K562 (cell line): Measurements from ENCODE around the gene TBC1D2. TPM values are rescaled to one million over a fixed set of nuclear protein-coding genes. Genes with fewer than 3 reads are reported as not detected.

Experiments
- ATAC-seq: fragments of 200-7000 bp; cut with Tn5 transposase; 3 replicates; pipeline ENCODE4 v1.9.1; 2020; ENCODE audit warnings: moderate library complexity
- BruUV-seq: library from RNA; stranded (reverse); fragments of 400-500 nt; replicated peaks from 2 replicates; lab custom pipeline; 2021; lab: Mats Ljungman, UMichigan
- CTCF ChIA-PET: fragments of 300-600 bp; formaldehyde crosslinking; extraction: SDS; loops from one replicate; lab custom pipeline; 2021; ENCODE audit warnings: low intra/inter-chr PET ratio; lab: Yijun Ruan, JAX
- POLR2A ChIA-PET: fragments of 300-600, 350-650 bp; sonication (Branson Sonifier 250); formaldehyde crosslinking; extraction: SDS; loops from one replicate; lab custom pipeline; 2021; ENCODE audit warnings: antibody characterized with exemption, inconsistent platforms; lab: Yijun Ruan, JAX
- DNase-seq, 4 experiments: peaks; one replicate each; pipeline versions ENCODE4 v3.0.0 to v3.0.0-alpha.2; 2011 to 2018; ENCODE audit warnings: low spot score in 3 of 4, mixed read lengths in 3 of 4; ENCODE audit errors: extremely low read depth in 1 of 4
- FAIRE-seq: peaks from 2 replicates; lab custom pipeline; 2011; peaks lifted over from hg19 to GRCh38; lab: Jason Lieb, UNC
- H2AFZ ChIP-seq: 2 replicates; pipeline ENCODE4 v1.6.0; 2011; ENCODE audit warnings: low read depth, low read length, control low read depth, inconsistent platforms
- H3K27ac ChIP-seq: fragments of 200-600 bp; 3 replicates; pipeline ENCODE4 v1.8.0; 2011; ENCODE audit warnings: low read depth, mild to moderate bottlenecking, control low read depth, inconsistent platforms, low read length, moderate library complexity, mixed read lengths; ENCODE audit errors: extremely low read depth
- H3K27me3 ChIP-seq, 2 experiments: fragments of 300-600 bp in 1 of 2; 2 replicates in 1 of 2; 3 replicates in 1 of 2; pipeline versions ENCODE4 v1.6.0 to v1.8.0; 2011; ENCODE audit warnings: inconsistent platforms in 2 of 2, low read length in 2 of 2, mild to moderate bottlenecking in 1 of 2, mixed read lengths in 1 of 2, moderate library complexity in 1 of 2; ENCODE audit not compliant: control insufficient read depth in 2 of 2, insufficient read depth in 2 of 2
- H3K36me3 ChIP-seq: fragments of 300-600 bp; 3 replicates; pipeline ENCODE4 v1.8.0; 2011; ENCODE audit warnings: mild to moderate bottlenecking, low read length, inconsistent platforms; ENCODE audit not compliant: control insufficient read depth, insufficient read depth
- H3K4me1 ChIP-seq, 2 experiments: fragments of 200-600 bp in 1 of 2; replicated peaks in 1 of 2; 2 replicates in 1 of 2; 3 replicates in 1 of 2; pipeline versions ENCODE4 v1.5.1 to v1.8.0; 2011; ENCODE audit warnings: inconsistent platforms in 2 of 2, low read length in 2 of 2, mild to moderate bottlenecking in 1 of 2, mixed read lengths in 1 of 2, moderate library complexity in 1 of 2; ENCODE audit not compliant: control insufficient read depth in 2 of 2, insufficient read depth in 2 of 2
- H3K4me2 ChIP-seq: 2 replicates; pipeline ENCODE4 v1.6.1; 2011; ENCODE audit warnings: low read length, control low read depth, inconsistent platforms, mixed read lengths; ENCODE audit not compliant: insufficient read depth
- H3K4me3 ChIP-seq: fragments of 200-600 bp; sonication (generic), shearing (Covaris generic); 2 replicates; pipeline ENCODE4 v1.5.1; 2016; ENCODE audit warnings: control low read depth, inconsistent platforms
- H3K79me2 ChIP-seq: fragments of 200-600 bp; 3 replicates; pipeline ENCODE4 v1.8.0; 2011; ENCODE audit warnings: low read length, inconsistent platforms; ENCODE audit not compliant: control insufficient read depth, insufficient read depth
- H3K9ac ChIP-seq, 2 experiments: 2 replicates each; pipeline versions ENCODE4 v1.6.0 to v1.6.1; 2011; ENCODE audit warnings: low read depth in 2 of 2, low read length in 2 of 2, control low read depth in 1 of 2, inconsistent platforms in 1 of 2, mild to moderate bottlenecking in 1 of 2, mixed read lengths in 1 of 2; ENCODE audit not compliant: insufficient read depth in 1 of 2
- H3K9me1 ChIP-seq: one replicate; pipeline ENCODE4 v1.6.0; 2011; ENCODE audit warnings: inconsistent platforms, mild to moderate bottlenecking, low read length, moderate library complexity; ENCODE audit not compliant: control insufficient read depth, insufficient read depth
- H3K9me3 ChIP-seq: replicated peaks from 2 replicates; pipeline ENCODE4 v1.5.1; 2011; ENCODE audit warnings: low read depth, low read length, inconsistent platforms; ENCODE audit not compliant: control insufficient read depth, insufficient read depth
- H4K20me1 ChIP-seq: replicated peaks from 2 replicates; pipeline ENCODE4 v1.6.1; 2011; ENCODE audit warnings: low read length, inconsistent platforms, mixed read lengths; ENCODE audit not compliant: control insufficient read depth, insufficient read depth
- CCAR2 ChIP-seq: fragments of 200-400 bp; formaldehyde crosslinking; IDR thresholded peaks from 2 replicates; pipeline ENCODE4 v1.6.1; 2017; ENCODE audit warnings: mild to moderate bottlenecking, low read depth, low read length
- CTCFL ChIP-seq: IDR thresholded peaks from 2 replicates; pipeline ENCODE4 v1.6.1; 2011; ENCODE audit warnings: borderline replicate concordance, low read depth, mild to moderate bottlenecking, moderate library complexity, low read length; ENCODE audit not compliant: insufficient read depth, poor library complexity, severe bottlenecking
- E2F1 ChIP-seq: sonication (generic); formaldehyde crosslinking; IDR thresholded peaks from 2 replicates; pipeline ENCODE4 v1.8.1; 2023; ENCODE audit warnings: mild to moderate bottlenecking, missing genetic modification reagents, moderate library complexity
- HDAC2 ChIP-seq: fragments of 450-650 bp; IDR thresholded peaks from 2 replicates; pipeline ENCODE4 v1.6.1; 2016; ENCODE audit warnings: mild to moderate bottlenecking
- SMARCA4 ChIP-seq: fragments of 450-650 bp; IDR thresholded peaks from 2 replicates; pipeline ENCODE4 v1.6.1; 2016
- STAG1 ChIP-seq: sonication (generic); formaldehyde crosslinking; IDR thresholded peaks from 2 replicates; pipeline ENCODE4 v1.5.0; 2020; ENCODE audit warnings: missing genetic modification reagents, borderline replicate concordance
- TOE1 ChIP-seq, 2 experiments: fragments of 450-650 bp in 1 of 2; sonication (generic) in 1 of 2; formaldehyde crosslinking in 1 of 2; IDR thresholded peaks; 2 replicates each; pipeline versions ENCODE4 v1.7.1 to v1.8.0; 2016 to 2022; ENCODE audit warnings: borderline replicate concordance in 2 of 2, mild to moderate bottlenecking in 2 of 2, antibody characterized with exemption in 1 of 2, inconsistent platforms in 1 of 2, low read depth in 1 of 2, missing genetic modification reagents in 1 of 2, moderate library complexity in 1 of 2
- TRIM28 ChIP-seq: fragments of 450-650 bp; IDR thresholded peaks from 2 replicates; pipeline ENCODE4 v1.6.1; 2017
- ZNF280B ChIP-seq: fragments of 250-450 bp; sonication (Bioruptor Pico); IDR thresholded peaks from 2 replicates; pipeline ENCODE4 v1.5.1; 2021; ENCODE audit warnings: mild to moderate bottlenecking
- ZNF79 ChIP-seq: fragments of 250-450 bp; sonication (Bioruptor Pico); IDR thresholded peaks from 2 replicates; pipeline ENCODE4 v1.4.0; 2020; ENCODE audit warnings: low read depth, mild to moderate bottlenecking, moderate library complexity
- WGBS: fragments of 100-300 bp; shearing (Covaris generic); methylation state at CpG from one replicate; pipeline ENCODE4 v1.1.6; 2016; ENCODE audit warnings: low coverage, mixed read lengths; ENCODE audit not compliant: insufficient coverage; ENCODE audit errors: missing lambda C conversion rate; 5-methylcytosine and 5-hydroxymethylcytosine counted together
- in situ Hi-C: fragments of 300-500 bp; cut with MboI; formaldehyde crosslinking; loops from 4 replicates; pipeline ENCODE4 v1.15.0; 2018; ENCODE audit warnings: inconsistent platforms, mixed read lengths
- intact Hi-C: fragments of 100-400 bp; cut with micrococcal nuclease; formaldehyde crosslinking; loops from 2 replicates; pipeline ENCODE4 v1.14.2; 2022
- polyA plus RNA-seq, 8 experiments: library from polyadenylated mRNA; depleted of rRNA in 4 of 8; stranded (reverse) in 5 of 8; unstranded in 3 of 8; fragments of >200 nt; fragmentation: Nextera tagmentation in 2 of 8; fragmentation: Illumina TruSeq in 1 of 8; extraction: Ambion mirVana in 2 of 8; extraction: Trizol in 1 of 8; gene quantifications; 2 replicates each; pipeline versions ENCODE4 v1.2.1 to v1.2.3, GENCODE V29; 2011 to 2014; ENCODE audit warnings: inconsistent platforms in 1 of 8, missing spikeins in 1 of 8
- total RNA-seq, 7 experiments: library from RNA; depleted of rRNA in 6 of 7; stranded (reverse); fragments of >200 nt in 6 of 7; fragmentation: Illumina TruSeq in 2 of 7; extraction: Trizol in 2 of 7; gene quantifications; 2 replicates each; pipeline versions ENCODE4 v1.2.1 to v1.2.3, GENCODE V29; 2011 to 2021; ENCODE audit warnings: low replicate concordance in 1 of 7
- TF ChIP-seq, protein P1 (sequence below): sonication (generic); formaldehyde crosslinking; IDR thresholded peaks from 2 replicates; pipeline ENCODE4 v1.9.0; 2022; ENCODE audit warnings: mild to moderate bottlenecking, missing genetic modification reagents
- TF ChIP-seq, protein P2 (sequence below): sonication (generic); formaldehyde crosslinking; IDR thresholded peaks from 2 replicates; pipeline ENCODE4 v1.8.1; 2023; ENCODE audit warnings: mild to moderate bottlenecking, missing genetic modification reagents

The TBC1D2 gene
- total and polyA plus RNA-seq, 9 of the 15 experiments (the other 6 are each of a cell fraction or from before 2014, with no cell fraction given) = 0.10 to 7.0 (median 2.5) TPM

GRCh38 chr9:98304381-98304780 lies 48.9 kb upstream of the TBC1D2 start:
- Histone ChIP-seq H3K9me3 (no peaks in the 10 kb centered on the region), H3K4me3 (no peak overlapping the region), H3K27ac (no peak overlapping the region), H3K27me3 (no peaks in the 10 kb centered on the region), H3K4me2 (no peak overlapping the region), H4K20me1 (no peaks in the 10 kb centered on the region), H3K36me3 (no peaks in the 10 kb centered on the region), H2AFZ (no peak overlapping the region), H3K9me1 (no peaks in the 10 kb centered on the region), H3K4me1 (peaks cover 13 to 29% of the 10 kb centered on the region in 2 experiments), H3K79me2 (no peaks in the 10 kb centered on the region), H3K9ac (no peak overlapping the region)
- TF ChIP-seq, protein P1, sequence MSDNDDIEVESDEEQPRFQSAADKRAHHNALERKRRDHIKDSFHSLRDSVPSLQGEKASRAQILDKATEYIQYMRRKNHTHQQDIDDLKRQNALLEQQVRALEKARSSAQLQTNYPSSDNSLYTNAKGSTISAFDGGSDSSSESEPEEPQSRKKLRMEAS (CRISPR knock-in tag) = no peak
- TF ChIP-seq, protein P2, sequence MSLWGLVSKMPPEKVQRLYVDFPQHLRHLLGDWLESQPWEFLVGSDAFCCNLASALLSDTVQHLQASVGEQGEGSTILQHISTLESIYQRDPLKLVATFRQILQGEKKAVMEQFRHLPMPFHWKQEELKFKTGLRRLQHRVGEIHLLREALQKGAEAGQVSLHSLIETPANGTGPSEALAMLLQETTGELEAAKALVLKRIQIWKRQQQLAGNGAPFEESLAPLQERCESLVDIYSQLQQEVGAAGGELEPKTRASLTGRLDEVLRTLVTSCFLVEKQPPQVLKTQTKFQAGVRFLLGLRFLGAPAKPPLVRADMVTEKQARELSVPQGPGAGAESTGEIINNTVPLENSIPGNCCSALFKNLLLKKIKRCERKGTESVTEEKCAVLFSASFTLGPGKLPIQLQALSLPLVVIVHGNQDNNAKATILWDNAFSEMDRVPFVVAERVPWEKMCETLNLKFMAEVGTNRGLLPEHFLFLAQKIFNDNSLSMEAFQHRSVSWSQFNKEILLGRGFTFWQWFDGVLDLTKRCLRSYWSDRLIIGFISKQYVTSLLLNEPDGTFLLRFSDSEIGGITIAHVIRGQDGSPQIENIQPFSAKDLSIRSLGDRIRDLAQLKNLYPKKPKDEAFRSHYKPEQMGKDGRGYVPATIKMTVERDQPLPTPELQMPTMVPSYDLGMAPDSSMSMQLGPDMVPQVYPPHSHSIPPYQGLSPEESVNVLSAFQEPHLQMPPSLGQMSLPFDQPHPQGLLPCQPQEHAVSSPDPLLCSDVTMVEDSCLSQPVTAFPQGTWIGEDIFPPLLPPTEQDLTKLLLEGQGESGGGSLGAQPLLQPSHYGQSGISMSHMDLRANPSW = no peak
- TF ChIP-seq E2F1 (CRISPR knock-in tag) = no peak
- no peak for TF ChIP-seq SMARCA4
- TF ChIP-seq ZNF280B = no peak
- no peak for TF ChIP-seq ZNF79 (CRISPR knock-in tag)
- TF ChIP-seq CCAR2 = no peak
- TF ChIP-seq STAG1 = no peak
- no peak for TF ChIP-seq HDAC2
- TF ChIP-seq CTCFL = no peak
- TF ChIP-seq TOE1 (IDR thresholded peaks at IDR 0.05; ENCODE audit: borderline replicate concordance) = no peak
- TF ChIP-seq TOE1 (CRISPR knock-in tag; IDR thresholded peaks at IDR 0.05; ENCODE audit: borderline replicate concordance, low read depth) = no peak
- no peak for TF ChIP-seq TRIM28
- no peak for FAIRE-seq
- ChIA-PET POLR2A (interaction anchor here (0.6 to 1.0 kb wide), 2 partner anchors 36 to 272 kb away, joined by 3 to 4 read pairs; no protein-coding TSS in a partner anchor), CTCF (no interaction called here)
- ATAC-seq = no peak
- DNase-seq = no peak
- WGBS = 61% methylated on average over 4 of the region's 4 CpGs
- intact Hi-C loops = no loop called here
- BruUV-seq = no TSS peak
- in situ Hi-C loops = loop anchor here (25.0 kb wide), 1 partner anchor 233 kb away; no protein-coding TSS in a partner anchor
